Spleen (tissue), 7 donors: ENCODE data around the gene TLDC2.
A peak's percentile ranks its signal among the peaks of the same experiment; 100 is the strongest.

Source experiments
- POLR2A ChIP-seq, 3 donors: fragments of 450-650 bp; IDR thresholded peaks; one replicate each; pipeline ENCODE4 v1.5.1; 2017; ENCODE audit warnings: antibody characterized with exemption in 3 of 3, mild to moderate bottlenecking in 1 of 3
- POLR2AphosphoS5 ChIP-seq, 3 donors: sonication (generic); formaldehyde crosslinking; IDR thresholded peaks; one replicate each; pipeline ENCODE4 v1.5.1; 2017; ENCODE audit warnings: antibody characterized with exemption in 3 of 3
- TF ChIP-seq, protein P1 (sequence below), 11 experiments: fragments of 200-600 bp in 7 of 11; fragments of 450-650 bp in 4 of 11; sonication (generic) in 4 of 11; IDR thresholded peaks in 8 of 11; conservative IDR thresholded peaks in 3 of 11; 1 replicate in 7 of 11; 2 replicates in 4 of 11; pipeline versions ENCODE4 v1.4.0 to v1.8.0; 2016 to 2021; ENCODE audit warnings: antibody characterized with exemption in 11 of 11, inconsistent platforms in 4 of 11, mild to moderate bottlenecking in 1 of 11
- donor health status: DM: no; HTN: no; CAD: no; lungs with moderate emphysema.
- donor health status: DM: no; HTN: no; CAD: no.
- donor health status: DM: no; HTN: no; CAD: no.

DNA sequence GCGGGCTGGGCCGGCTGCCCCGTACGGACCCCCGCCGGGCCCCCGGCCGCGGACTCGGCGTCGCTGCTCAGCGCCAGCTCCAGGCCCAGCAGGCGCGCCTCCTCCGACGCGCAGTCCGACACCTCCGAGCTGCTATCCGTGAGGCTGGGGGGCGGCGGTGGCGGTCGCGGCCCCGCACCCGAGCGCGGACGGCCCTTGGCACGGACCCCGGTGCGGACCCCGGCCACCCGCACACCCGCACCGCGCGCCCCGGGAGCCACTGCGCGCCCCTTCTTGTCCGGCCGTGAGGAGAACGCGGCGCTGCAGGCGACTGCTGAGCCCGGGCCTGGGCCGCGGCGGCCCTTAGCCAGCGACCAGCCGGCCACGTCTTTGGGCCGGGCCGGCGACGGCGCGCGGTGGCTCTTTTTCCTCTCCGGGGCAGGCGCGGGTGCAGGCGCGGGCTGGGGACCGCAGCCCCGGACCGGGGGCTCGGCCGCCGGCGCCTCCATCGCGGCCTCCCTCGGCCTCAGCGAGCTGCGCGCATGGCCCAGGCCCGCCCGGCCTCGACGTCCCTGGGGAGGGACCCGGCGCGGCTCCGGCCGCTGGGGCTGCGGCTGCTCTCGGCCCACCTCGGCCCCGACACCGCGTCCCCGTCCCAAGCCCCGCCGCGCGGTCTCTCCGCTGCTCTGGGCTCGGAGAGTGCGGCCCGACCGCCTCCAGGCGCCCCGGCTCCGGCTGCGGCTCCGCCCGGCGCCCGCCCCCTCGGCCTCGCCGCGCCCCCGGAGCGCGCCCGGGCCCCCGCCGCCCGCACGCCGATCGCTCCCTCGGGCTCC is 12.9 kb upstream of the TLDC2 start:
- TF ChIP-seq, protein P1, sequence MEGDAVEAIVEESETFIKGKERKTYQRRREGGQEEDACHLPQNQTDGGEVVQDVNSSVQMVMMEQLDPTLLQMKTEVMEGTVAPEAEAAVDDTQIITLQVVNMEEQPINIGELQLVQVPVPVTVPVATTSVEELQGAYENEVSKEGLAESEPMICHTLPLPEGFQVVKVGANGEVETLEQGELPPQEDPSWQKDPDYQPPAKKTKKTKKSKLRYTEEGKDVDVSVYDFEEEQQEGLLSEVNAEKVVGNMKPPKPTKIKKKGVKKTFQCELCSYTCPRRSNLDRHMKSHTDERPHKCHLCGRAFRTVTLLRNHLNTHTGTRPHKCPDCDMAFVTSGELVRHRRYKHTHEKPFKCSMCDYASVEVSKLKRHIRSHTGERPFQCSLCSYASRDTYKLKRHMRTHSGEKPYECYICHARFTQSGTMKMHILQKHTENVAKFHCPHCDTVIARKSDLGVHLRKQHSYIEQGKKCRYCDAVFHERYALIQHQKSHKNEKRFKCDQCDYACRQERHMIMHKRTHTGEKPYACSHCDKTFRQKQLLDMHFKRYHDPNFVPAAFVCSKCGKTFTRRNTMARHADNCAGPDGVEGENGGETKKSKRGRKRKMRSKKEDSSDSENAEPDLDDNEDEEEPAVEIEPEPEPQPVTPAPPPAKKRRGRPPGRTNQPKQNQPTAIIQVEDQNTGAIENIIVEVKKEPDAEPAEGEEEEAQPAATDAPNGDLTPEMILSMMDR (IDR thresholded peaks at IDR 0.05 in 8 of 11, conservative IDR thresholded peaks at IDR 0.05 in 3 of 11): no peak
- no peak for TF ChIP-seq POLR2A (IDR thresholded peaks at IDR 0.05)
- TF ChIP-seq POLR2AphosphoS5 (IDR thresholded peaks at IDR 0.05): peak in 1 of 3 donors; percentile 0
